ENCODE data around the gene TTC9C.

DNA sequence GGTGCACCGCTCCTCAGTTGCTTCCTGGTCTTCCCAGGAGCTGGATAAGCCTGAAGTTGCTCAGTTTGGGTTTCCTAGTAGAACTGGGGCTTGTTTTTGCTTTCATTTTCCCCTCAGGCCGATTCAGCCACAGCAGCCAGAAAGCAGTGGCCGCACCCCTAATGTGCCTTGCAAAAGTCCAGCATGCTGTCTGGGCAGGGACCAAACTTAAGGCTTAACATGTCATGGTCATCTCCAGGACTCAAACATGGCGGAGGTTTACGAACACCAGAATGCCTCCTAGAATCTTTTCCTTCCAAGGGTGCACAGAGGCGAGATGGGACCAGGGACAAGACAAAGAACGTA, 18.3 kb upstream of the TTC9C start:
- TF ChIP-seq SP2 (CRISPR knock-in tag; IDR thresholded peaks at IDR 0.05) (no peak), ZSCAN25 (CRISPR knock-in tag; IDR thresholded peaks at IDR 0.05) (no peak), POLR2A (IDR thresholded peaks at IDR 0.05; ENCODE audit: insufficient read depth in 1 of 2, low read depth in 2 of 2, low read length in 2 of 2) (no peak)
